HepG2 (cell line): ENCODE data around the gene TMEM117. TPM values are rescaled to one million over a fixed set of nuclear protein-coding genes. Genes with fewer than 3 reads are reported as not detected.

Source experiments
- AGO1 ChIP-seq: fragments of 200-400 bp; formaldehyde crosslinking; IDR thresholded peaks from 2 replicates; pipeline ENCODE4 v1.6.1; 2017; ENCODE audit warnings: mild to moderate bottlenecking, low read depth, low read length, moderate library complexity; ENCODE audit not compliant: poor library complexity, severe bottlenecking
- BCL6 ChIP-seq: IDR thresholded peaks from 2 replicates; pipeline ENCODE4 v1.6.1; 2016; ENCODE audit warnings: missing genetic modification reagents, missing compliant biosample characterization
- DDIT3 ChIP-seq: sonication (generic); formaldehyde crosslinking; IDR thresholded peaks from 2 replicates; pipeline ENCODE4 v1.4.0; 2020; ENCODE audit warnings: mild to moderate bottlenecking, missing genetic modification reagents
- JUND ChIP-seq: sonication (generic); formaldehyde crosslinking; IDR thresholded peaks from 2 replicates; pipeline ENCODE4 v1.8.0; 2022; ENCODE audit warnings: mild to moderate bottlenecking, missing genetic modification reagents
- LCORL ChIP-seq, 2 experiments: fragments of 450-650 bp in 1 of 2; sonication (generic) in 1 of 2; formaldehyde crosslinking in 1 of 2; IDR thresholded peaks; 2 replicates each; pipeline versions ENCODE4 v1.5.0 to v1.6.1; 2017 to 2020; ENCODE audit warnings: antibody characterized with exemption in 1 of 2, missing genetic modification reagents in 1 of 2
- NR2F2 ChIP-seq: IDR thresholded peaks from 2 replicates; pipeline ENCODE4 v1.6.1; 2012; ENCODE audit warnings: low read depth, inconsistent platforms, borderline replicate concordance
- RELA ChIP-seq: sonication (generic); formaldehyde crosslinking; IDR thresholded peaks from 2 replicates; pipeline ENCODE4 v1.4.0; 2020; ENCODE audit warnings: missing genetic modification reagents
- RNF2 ChIP-seq: fragments of 450-650 bp; conservative IDR thresholded peaks from 2 replicates; pipeline ENCODE4 v1.6.1; 2016; ENCODE audit warnings: low read depth
- SIX4 ChIP-seq: sonication (generic); formaldehyde crosslinking; IDR thresholded peaks from 2 replicates; pipeline ENCODE4 v1.4.0; 2020; ENCODE audit warnings: missing genetic modification reagents
- SNRNP70 ChIP-seq: fragments of 200-400 bp; formaldehyde crosslinking; IDR thresholded peaks from 2 replicates; pipeline ENCODE4 v1.6.1; 2017; ENCODE audit warnings: mild to moderate bottlenecking, low read depth, low read length, moderate library complexity
- THYN1 ChIP-seq: sonication (generic); formaldehyde crosslinking; IDR thresholded peaks from 2 replicates; pipeline ENCODE4 v1.8.1; 2023; ENCODE audit warnings: low read depth, mild to moderate bottlenecking, moderate library complexity, missing genetic modification reagents, borderline replicate concordance
- ZFP36L2 ChIP-seq: sonication (generic); formaldehyde crosslinking; IDR thresholded peaks from 2 replicates; pipeline ENCODE4 v1.4.0; 2020; ENCODE audit warnings: missing genetic modification reagents
- ZFP62 ChIP-seq: sonication (generic); formaldehyde crosslinking; IDR thresholded peaks from 2 replicates; pipeline ENCODE4 v1.4.0; 2020; ENCODE audit warnings: missing genetic modification reagents
- ZFP82 ChIP-seq: sonication (generic); formaldehyde crosslinking; IDR thresholded peaks from 2 replicates; pipeline ENCODE4 v1.5.1; 2020; ENCODE audit warnings: mild to moderate bottlenecking, missing genetic modification reagents, borderline replicate concordance
- ZNF136 ChIP-seq: sonication (generic); formaldehyde crosslinking; IDR thresholded peaks from 2 replicates; pipeline ENCODE4 v1.8.1; 2022; ENCODE audit warnings: low read depth, mild to moderate bottlenecking, moderate library complexity, missing genetic modification reagents
- ZNF605 ChIP-seq: sonication (generic); formaldehyde crosslinking; IDR thresholded peaks from 2 replicates; pipeline ENCODE4 v1.8.0; 2022; ENCODE audit warnings: mild to moderate bottlenecking, missing genetic modification reagents
- ZNF678 ChIP-seq: sonication (generic); formaldehyde crosslinking; IDR thresholded peaks from 2 replicates; pipeline ENCODE4 v1.4.0; 2020; ENCODE audit warnings: mild to moderate bottlenecking, missing genetic modification reagents
- ZSCAN22 ChIP-seq: sonication (generic); formaldehyde crosslinking; IDR thresholded peaks from 2 replicates; pipeline ENCODE4 v1.4.0; 2020; ENCODE audit warnings: mild to moderate bottlenecking, missing genetic modification reagents
- polyA plus RNA-seq, 8 experiments: library from polyadenylated mRNA; depleted of rRNA in 3 of 8; stranded (reverse) in 7 of 8; unstranded in 1 of 8; fragments of >200 nt; fragmentation: Illumina TruSeq in 4 of 8; extraction: Trizol in 4 of 8; gene quantifications; 2 replicates each; pipeline versions ENCODE4 v1.2.1 to v1.2.3, GENCODE V29; 2011 to 2016; ENCODE audit warnings: low read depth in 4 of 8, missing spikeins in 1 of 8, mixed read lengths in 1 of 8; ENCODE audit not compliant: insufficient read depth in 1 of 8
- total RNA-seq, 5 experiments: library from RNA; depleted of rRNA; stranded (reverse); fragments of >200 nt; fragmentation: Illumina TruSeq; extraction: Trizol; gene quantifications; 2 replicates each; pipeline ENCODE4 v1.2.3, GENCODE V29; 2016; ENCODE audit warnings: low read depth in 1 of 5
- TF ChIP-seq, protein P1 (sequence below): sonication (generic); formaldehyde crosslinking; IDR thresholded peaks from 2 replicates; pipeline ENCODE4 v1.4.0; 2020; ENCODE audit warnings: missing genetic modification reagents
- TF ChIP-seq, protein P2 (sequence below): sonication (generic); formaldehyde crosslinking; IDR thresholded peaks from 2 replicates; pipeline ENCODE4 v1.5.1; 2020; ENCODE audit warnings: mild to moderate bottlenecking, missing genetic modification reagents, borderline replicate concordance

Gene TMEM117
- total and polyA plus RNA-seq, 2 of the 13 experiments (the other 11 are each of a cell fraction or from before 2014, with no cell fraction given): 2.8 to 8.5 TPM

GRCh38 chr12:43805860-43806736 is 29.8 kb upstream of the TMEM117 start, which contains the start of gene TWF1 (continued):
- TF ChIP-seq AGO1 (no peak), ZFP82 (CRISPR knock-in tag) (no peak), NR2F2 (no peak), JUND (CRISPR knock-in tag) (no peak), SIX4 (CRISPR knock-in tag) (no peak), ZFP62 (CRISPR knock-in tag) (no peak), BCL6 (no peak), ZNF136 (CRISPR knock-in tag) (no peak), DDIT3 (CRISPR knock-in tag) (no peak), RELA (CRISPR knock-in tag) (0 out of 2 replicates have a peak, but pooled peaks have one; percentile 34), RNF2 (no peak), ZNF678 (CRISPR knock-in tag) (no peak), ZSCAN22 (CRISPR knock-in tag) (no peak), SNRNP70 (no peak), LCORL (IDR thresholded peaks at IDR 0.05) (no peak), LCORL (CRISPR knock-in tag; IDR thresholded peaks at IDR 0.05) (peak; percentile 44; the same call in 1 of the 2 replicates), ZNF605 (CRISPR knock-in tag) (no peak), ZFP36L2 (CRISPR knock-in tag) (no peak), THYN1 (CRISPR knock-in tag) (no peak)
- TF ChIP-seq, protein P1, sequence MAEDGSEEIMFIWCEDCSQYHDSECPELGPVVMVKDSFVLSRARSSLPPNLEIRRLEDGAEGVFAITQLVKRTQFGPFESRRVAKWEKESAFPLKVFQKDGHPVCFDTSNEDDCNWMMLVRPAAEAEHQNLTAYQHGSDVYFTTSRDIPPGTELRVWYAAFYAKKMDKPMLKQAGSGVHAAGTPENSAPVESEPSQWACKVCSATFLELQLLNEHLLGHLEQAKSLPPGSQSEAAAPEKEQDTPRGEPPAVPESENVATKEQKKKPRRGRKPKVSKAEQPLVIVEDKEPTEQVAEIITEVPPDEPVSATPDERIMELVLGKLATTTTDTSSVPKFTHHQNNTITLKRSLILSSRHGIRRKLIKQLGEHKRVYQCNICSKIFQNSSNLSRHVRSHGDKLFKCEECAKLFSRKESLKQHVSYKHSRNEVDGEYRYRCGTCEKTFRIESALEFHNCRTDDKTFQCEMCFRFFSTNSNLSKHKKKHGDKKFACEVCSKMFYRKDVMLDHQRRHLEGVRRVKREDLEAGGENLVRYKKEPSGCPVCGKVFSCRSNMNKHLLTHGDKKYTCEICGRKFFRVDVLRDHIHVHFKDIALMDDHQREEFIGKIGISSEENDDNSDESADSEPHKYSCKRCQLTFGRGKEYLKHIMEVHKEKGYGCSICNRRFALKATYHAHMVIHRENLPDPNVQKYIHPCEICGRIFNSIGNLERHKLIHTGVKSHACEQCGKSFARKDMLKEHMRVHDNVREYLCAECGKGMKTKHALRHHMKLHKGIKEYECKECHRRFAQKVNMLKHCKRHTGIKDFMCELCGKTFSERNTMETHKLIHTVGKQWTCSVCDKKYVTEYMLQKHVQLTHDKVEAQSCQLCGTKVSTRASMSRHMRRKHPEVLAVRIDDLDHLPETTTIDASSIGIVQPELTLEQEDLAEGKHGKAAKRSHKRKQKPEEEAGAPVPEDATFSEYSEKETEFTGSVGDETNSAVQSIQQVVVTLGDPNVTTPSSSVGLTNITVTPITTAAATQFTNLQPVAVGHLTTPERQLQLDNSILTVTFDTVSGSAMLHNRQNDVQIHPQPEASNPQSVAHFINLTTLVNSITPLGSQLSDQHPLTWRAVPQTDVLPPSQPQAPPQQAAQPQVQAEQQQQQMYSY (CRISPR knock-in tag): no peak; the same call in 1 of the 2 replicates
- TF ChIP-seq, protein P2, sequence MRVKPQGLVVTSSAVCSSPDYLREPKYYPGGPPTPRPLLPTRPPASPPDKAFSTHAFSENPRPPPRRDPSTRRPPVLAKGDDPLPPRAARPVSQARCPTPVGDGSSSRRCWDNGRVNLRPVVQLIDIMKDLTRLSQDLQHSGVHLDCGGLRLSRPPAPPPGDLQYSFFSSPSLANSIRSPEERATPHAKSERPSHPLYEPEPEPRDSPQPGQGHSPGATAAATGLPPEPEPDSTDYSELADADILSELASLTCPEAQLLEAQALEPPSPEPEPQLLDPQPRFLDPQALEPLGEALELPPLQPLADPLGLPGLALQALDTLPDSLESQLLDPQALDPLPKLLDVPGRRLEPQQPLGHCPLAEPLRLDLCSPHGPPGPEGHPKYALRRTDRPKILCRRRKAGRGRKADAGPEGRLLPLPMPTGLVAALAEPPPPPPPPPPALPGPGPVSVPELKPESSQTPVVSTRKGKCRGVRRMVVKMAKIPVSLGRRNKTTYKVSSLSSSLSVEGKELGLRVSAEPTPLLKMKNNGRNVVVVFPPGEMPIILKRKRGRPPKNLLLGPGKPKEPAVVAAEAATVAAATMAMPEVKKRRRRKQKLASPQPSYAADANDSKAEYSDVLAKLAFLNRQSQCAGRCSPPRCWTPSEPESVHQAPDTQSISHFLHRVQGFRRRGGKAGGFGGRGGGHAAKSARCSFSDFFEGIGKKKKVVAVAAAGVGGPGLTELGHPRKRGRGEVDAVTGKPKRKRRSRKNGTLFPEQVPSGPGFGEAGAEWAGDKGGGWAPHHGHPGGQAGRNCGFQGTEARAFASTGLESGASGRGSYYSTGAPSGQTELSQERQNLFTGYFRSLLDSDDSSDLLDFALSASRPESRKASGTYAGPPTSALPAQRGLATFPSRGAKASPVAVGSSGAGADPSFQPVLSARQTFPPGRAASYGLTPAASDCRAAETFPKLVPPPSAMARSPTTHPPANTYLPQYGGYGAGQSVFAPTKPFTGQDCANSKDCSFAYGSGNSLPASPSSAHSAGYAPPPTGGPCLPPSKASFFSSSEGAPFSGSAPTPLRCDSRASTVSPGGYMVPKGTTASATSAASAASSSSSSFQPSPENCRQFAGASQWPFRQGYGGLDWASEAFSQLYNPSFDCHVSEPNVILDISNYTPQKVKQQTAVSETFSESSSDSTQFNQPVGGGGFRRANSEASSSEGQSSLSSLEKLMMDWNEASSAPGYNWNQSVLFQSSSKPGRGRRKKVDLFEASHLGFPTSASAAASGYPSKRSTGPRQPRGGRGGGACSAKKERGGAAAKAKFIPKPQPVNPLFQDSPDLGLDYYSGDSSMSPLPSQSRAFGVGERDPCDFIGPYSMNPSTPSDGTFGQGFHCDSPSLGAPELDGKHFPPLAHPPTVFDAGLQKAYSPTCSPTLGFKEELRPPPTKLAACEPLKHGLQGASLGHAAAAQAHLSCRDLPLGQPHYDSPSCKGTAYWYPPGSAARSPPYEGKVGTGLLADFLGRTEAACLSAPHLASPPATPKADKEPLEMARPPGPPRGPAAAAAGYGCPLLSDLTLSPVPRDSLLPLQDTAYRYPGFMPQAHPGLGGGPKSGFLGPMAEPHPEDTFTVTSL (CRISPR knock-in tag): no peak
